GM23338 (cell line): Measurements from ENCODE around the gene CAPN8. TPM values are rescaled to one million over a fixed set of nuclear protein-coding genes. Genes with fewer than 3 reads are reported as not detected.

Experiments
- ATAC-seq: fragments of 200-7000 bp; cut with Tn5 transposase; 3 replicates; pipeline ENCODE4 v1.9.1; 2020
- DNase-seq: peaks from one replicate; pipeline ENCODE4 v3.0.0-alpha.2; 2015; ENCODE audit warnings: low spot score
- H2AFZ ChIP-seq: fragments of 200-600 bp; sonication (generic); 2 replicates; pipeline ENCODE4 v1.8.0; 2016; ENCODE audit warnings: antibody characterized with exemption, mild to moderate bottlenecking, moderate library complexity
- H3F3A ChIP-seq: fragments of 200-600 bp; sonication (generic); replicated peaks from 2 replicates; pipeline ENCODE4 v1.8.0; 2017; ENCODE audit warnings: antibody characterized with exemption, mixed run types, low read depth
- H3K27ac ChIP-seq: fragments of 200-600 bp; sonication (generic); 2 replicates; pipeline ENCODE4 v1.6.1; 2016; ENCODE audit warnings: low read depth
- H3K27me3 ChIP-seq: fragments of 200-600 bp; sonication (generic); 2 replicates; pipeline ENCODE4 v1.8.0; 2016; ENCODE audit warnings: mild to moderate bottlenecking, mixed run types, moderate library complexity; ENCODE audit not compliant: insufficient read depth
- H3K36me3 ChIP-seq: fragments of 200-600 bp; sonication (generic); 2 replicates; pipeline ENCODE4 v1.8.0; 2016; ENCODE audit warnings: mild to moderate bottlenecking; ENCODE audit not compliant: insufficient read depth
- H3K4me1 ChIP-seq: fragments of 200-600 bp; sonication (generic); 2 replicates; pipeline ENCODE4 v1.8.0; 2016; ENCODE audit warnings: mild to moderate bottlenecking, moderate library complexity; ENCODE audit not compliant: insufficient read depth
- H3K4me2 ChIP-seq: fragments of 200-600 bp; sonication (generic); 2 replicates; pipeline ENCODE4 v1.7.1; 2017; ENCODE audit warnings: mixed run types
- H3K4me3 ChIP-seq: fragments of 200-600 bp; sonication (generic); 2 replicates; pipeline ENCODE4 v1.6.1; 2016; ENCODE audit warnings: mixed run types
- H3K79me2 ChIP-seq: fragments of 200-600 bp; sonication (generic); replicated peaks from 2 replicates; pipeline ENCODE4 v1.8.0; 2017; ENCODE audit warnings: mild to moderate bottlenecking; ENCODE audit not compliant: insufficient read depth
- H3K9me2 ChIP-seq: fragments of 200-600 bp; sonication (generic); 2 replicates; pipeline ENCODE4 v1.8.0; 2017; ENCODE audit not compliant: insufficient read depth
- H4K20me1 ChIP-seq: fragments of 200-600 bp; sonication (generic); replicated peaks from 2 replicates; pipeline ENCODE4 v1.8.0; 2017; ENCODE audit warnings: mild to moderate bottlenecking; ENCODE audit not compliant: insufficient read depth
- H3K27ac Mint-ChIP-seq: 2 replicates; pipeline ENCODE4 v1.8.0; 2020; ENCODE audit warnings: inconsistent platforms, mild to moderate bottlenecking, moderate library complexity, mixed read lengths
- H3K27me3 Mint-ChIP-seq: 3 replicates; pipeline ENCODE4 v1.8.0; 2022; ENCODE audit warnings: low read depth, mild to moderate bottlenecking, moderate library complexity, mixed read lengths, inconsistent platforms; ENCODE audit not compliant: insufficient read depth, poor library complexity
- H3K36me3 Mint-ChIP-seq: 3 replicates; pipeline ENCODE4 v1.8.0; 2021; ENCODE audit warnings: low read depth, mild to moderate bottlenecking, inconsistent platforms, moderate library complexity, mixed read lengths
- H3K4me1 Mint-ChIP-seq: 3 replicates; pipeline ENCODE4 v1.8.0; 2020; ENCODE audit warnings: mild to moderate bottlenecking, inconsistent platforms, mixed read lengths
- H3K4me3 Mint-ChIP-seq: 3 replicates; pipeline ENCODE4 v1.8.0; 2021; ENCODE audit warnings: moderate library complexity, mild to moderate bottlenecking, inconsistent platforms, mixed read lengths
- H3K9me3 Mint-ChIP-seq: 3 replicates; pipeline ENCODE4 v1.8.0; 2020; ENCODE audit warnings: moderate library complexity, mild to moderate bottlenecking, inconsistent platforms, mixed read lengths
- CREB1 ChIP-seq: fragments of 250-450 bp; sonication (Bioruptor Pico); IDR thresholded peaks from 2 replicates; pipeline ENCODE4 v1.5.0; 2020; ENCODE audit warnings: low read depth, mild to moderate bottlenecking, moderate library complexity
- CTCF ChIP-seq, 2 experiments: fragments of 200-600 bp in 1 of 2; sonication (generic) in 1 of 2; conservative IDR thresholded peaks; 2 replicates each; pipeline versions ENCODE4 v1.5.1 to v1.6.1; 2016 to 2017; ENCODE audit warnings: antibody characterized with exemption in 2 of 2, low read depth in 2 of 2, mild to moderate bottlenecking in 2 of 2, moderate library complexity in 1 of 2
- ETS1 ChIP-seq: IDR thresholded peaks from 2 replicates; pipeline ENCODE4 v1.6.1; 2016; ENCODE audit warnings: antibody characterized with exemption
- EZH2 ChIP-seq: fragments of 200-600 bp; sonication (generic); IDR thresholded peaks from one replicate; pipeline ENCODE4 v1.8.0; 2017; ENCODE audit warnings: antibody characterized with exemption, mild to moderate bottlenecking, low read depth; ENCODE audit not compliant: unreplicated experiment
- EZH2phosphoT487 ChIP-seq: fragments of 200-600 bp; sonication (generic); IDR thresholded peaks from one replicate; pipeline ENCODE4 v1.8.1; 2018; ENCODE audit warnings: antibody characterized with exemption; ENCODE audit not compliant: unreplicated experiment
- JUNB ChIP-seq: IDR thresholded peaks from one replicate; pipeline ENCODE4 v1.6.1; 2016; ENCODE audit warnings: antibody characterized with exemption; ENCODE audit not compliant: unreplicated experiment
- NANOG ChIP-seq: IDR thresholded peaks from 2 replicates; pipeline ENCODE4 v1.6.1; 2016; ENCODE audit warnings: antibody characterized with exemption, borderline replicate concordance
- POLR2AphosphoS5 ChIP-seq: IDR thresholded peaks from 2 replicates; pipeline ENCODE4 v1.6.1; 2016; ENCODE audit warnings: antibody characterized with exemption, low read depth
- REST ChIP-seq: IDR thresholded peaks from one replicate; pipeline ENCODE4 v1.6.1; 2018; ENCODE audit warnings: antibody characterized with exemption; ENCODE audit not compliant: unreplicated experiment
- STAT1 ChIP-seq: IDR thresholded peaks from one replicate; pipeline ENCODE4 v1.6.1; 2016; ENCODE audit warnings: antibody characterized with exemption; ENCODE audit not compliant: unreplicated experiment
- ZNF114 ChIP-seq: fragments of 250-450 bp; sonication (Bioruptor Pico); IDR thresholded peaks from 2 replicates; pipeline ENCODE4 v1.5.0; 2020; ENCODE audit warnings: mild to moderate bottlenecking, moderate library complexity
- ZNF331 ChIP-seq: fragments of 250-450 bp; sonication (Bioruptor Pico); IDR thresholded peaks from 2 replicates; pipeline ENCODE4 v1.5.0; 2020; ENCODE audit warnings: low read depth, mild to moderate bottlenecking, moderate library complexity
- ZNF462 ChIP-seq: fragments of 250-450 bp; sonication (Bioruptor Pico); IDR thresholded peaks from 2 replicates; pipeline ENCODE4 v1.5.0; 2020; ENCODE audit warnings: mild to moderate bottlenecking, moderate library complexity
- polyA plus RNA-seq: library from polyadenylated mRNA; unstranded; fragments of >200 nt; fragmentation: Nextera tagmentation; extraction: Ambion mirVana; gene quantifications from 2 replicates; pipeline ENCODE4 v1.2.1, GENCODE V29; 2016
- total RNA-seq: library from RNA; depleted of rRNA; stranded (reverse); fragments of >200 nt; shearing (Covaris generic); gene quantifications from 2 replicates; pipeline ENCODE4 v1.2.3, GENCODE V29; 2014

The CAPN8 gene
- total and polyA plus RNA-seq, 2 experiments from 2014 or later, result not detected

GRCh38 chr1:223508796-223509195 lies 156.7 kb downstream of the CAPN8 start:
- H3K27ac ChIP-seq, result no peak overlapping the region
- no peak overlapping the region for H3K4me2 ChIP-seq
- Mint-ChIP-seq H3K36me3 (no peaks in the 10 kb centered on the region), H3K27me3 (peaks cover 4% of the 10 kb centered on the region), H3K27ac (no peak overlapping the region), H3K4me3 (no peak overlapping the region), H3K4me1 (peaks cover 2% of the 10 kb centered on the region), H3K9me3 (peaks cover 3% of the 10 kb centered on the region; the same call in 2 of the 3 replicates)
- DNase-seq (no peak), ATAC-seq (no peak)
- no peaks in the 10 kb centered on the region for H3F3A ChIP-seq
- no peaks in the 10 kb centered on the region for H3K36me3 ChIP-seq
- no peaks in the 10 kb centered on the region for H3K4me1 ChIP-seq
- no peaks in the 10 kb centered on the region for H3K27me3 ChIP-seq
- H2AFZ ChIP-seq, result no peak overlapping the region
- no peaks in the 10 kb centered on the region for H4K20me1 ChIP-seq
- no peaks in the 10 kb centered on the region for H3K79me2 ChIP-seq
- no peak overlapping the region for H3K4me3 ChIP-seq
- no peaks in the 10 kb centered on the region for H3K9me2 ChIP-seq
- no peak for TF ChIP-seq ETS1
- no peak for TF ChIP-seq NANOG
- no peak for TF ChIP-seq ZNF114 (CRISPR knock-in tag)
- no peak for TF ChIP-seq EZH2phosphoT487
- TF ChIP-seq REST, result no peak
- TF ChIP-seq ZNF462 (CRISPR knock-in tag), result no peak
- TF ChIP-seq ZNF331, result no peak
- TF ChIP-seq EZH2, result no peak
- TF ChIP-seq CREB1 (CRISPR knock-in tag), result no peak
- no peak for TF ChIP-seq STAT1
- no peak for TF ChIP-seq CTCF (conservative IDR thresholded peaks at IDR 0.05; ENCODE audit: low read depth in 2 of 2)
- TF ChIP-seq JUNB, result no peak
- TF ChIP-seq POLR2AphosphoS5, result no peak
